Measurements from ENCODE around the gene PANX3.

DNA sequence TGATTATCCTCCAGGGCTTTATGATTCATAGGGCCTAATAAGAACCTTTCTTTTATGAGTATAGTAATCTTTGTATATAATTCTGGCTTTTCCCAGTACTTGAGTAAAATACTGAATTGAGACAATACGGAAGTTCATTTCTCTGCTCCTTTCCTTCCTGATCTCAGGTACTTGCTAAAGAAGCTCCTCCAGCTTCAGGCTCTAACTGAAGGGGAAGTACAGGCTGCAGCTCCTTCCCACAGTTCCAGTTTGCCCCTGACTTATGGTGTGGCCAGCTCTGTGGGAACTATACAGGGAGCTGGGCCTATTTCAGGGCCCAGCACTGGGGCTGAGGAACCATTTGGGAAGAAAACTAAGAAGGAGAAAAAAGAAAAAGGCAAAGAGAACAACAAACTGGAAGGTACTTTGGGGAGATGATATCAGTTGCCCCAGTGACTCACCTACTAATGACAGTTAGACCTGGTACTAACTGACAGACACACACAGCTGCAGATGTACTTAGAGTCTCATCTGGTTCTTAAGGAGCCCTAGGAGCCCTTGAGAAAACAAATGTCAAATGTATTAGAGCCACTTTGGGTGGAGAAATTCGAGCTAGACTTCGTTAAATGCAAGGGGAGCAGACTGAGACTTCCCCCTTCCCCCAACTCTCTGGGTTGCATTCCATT, 14.4 kb downstream of the PANX3 start:
- TF ChIP-seq SMC3 (conservative IDR thresholded peaks at IDR 0.05; ENCODE audit: poor library complexity) (no peak), EZH2 (IDR thresholded peaks at IDR 0.05; ENCODE audit: borderline replicate concordance, insufficient read depth, low read length, poor library complexity, severe bottlenecking) (no peak), CTCF (IDR thresholded peaks at IDR 0.05; ENCODE audit: poor library complexity, severe bottlenecking) (no peak)

Data from neural cell (in vitro differentiated cells).